ENCODE results near the gene CDH8. TPM values are rescaled to one million over a fixed set of nuclear protein-coding genes. Genes with fewer than 3 reads are reported as not detected.

Gene CDH8
- total RNA-seq, 1 donor, result not detected

GRCh38 chr16:61684541-61684940 lies 351.7 kb downstream of the CDH8 start:
- DNase-seq (ENCODE audit: low read depth), result no peak
- TF ChIP-seq, protein P1, sequence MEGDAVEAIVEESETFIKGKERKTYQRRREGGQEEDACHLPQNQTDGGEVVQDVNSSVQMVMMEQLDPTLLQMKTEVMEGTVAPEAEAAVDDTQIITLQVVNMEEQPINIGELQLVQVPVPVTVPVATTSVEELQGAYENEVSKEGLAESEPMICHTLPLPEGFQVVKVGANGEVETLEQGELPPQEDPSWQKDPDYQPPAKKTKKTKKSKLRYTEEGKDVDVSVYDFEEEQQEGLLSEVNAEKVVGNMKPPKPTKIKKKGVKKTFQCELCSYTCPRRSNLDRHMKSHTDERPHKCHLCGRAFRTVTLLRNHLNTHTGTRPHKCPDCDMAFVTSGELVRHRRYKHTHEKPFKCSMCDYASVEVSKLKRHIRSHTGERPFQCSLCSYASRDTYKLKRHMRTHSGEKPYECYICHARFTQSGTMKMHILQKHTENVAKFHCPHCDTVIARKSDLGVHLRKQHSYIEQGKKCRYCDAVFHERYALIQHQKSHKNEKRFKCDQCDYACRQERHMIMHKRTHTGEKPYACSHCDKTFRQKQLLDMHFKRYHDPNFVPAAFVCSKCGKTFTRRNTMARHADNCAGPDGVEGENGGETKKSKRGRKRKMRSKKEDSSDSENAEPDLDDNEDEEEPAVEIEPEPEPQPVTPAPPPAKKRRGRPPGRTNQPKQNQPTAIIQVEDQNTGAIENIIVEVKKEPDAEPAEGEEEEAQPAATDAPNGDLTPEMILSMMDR (IDR thresholded peaks at IDR 0.05; ENCODE audit: insufficient read depth, low read depth, low read length), result no peak
- H3K4me3 ChIP-seq (ENCODE audit: low read depth, low read length), result no peak overlapping the region

- H3K4me3 ChIP-seq (ENCODE audit: low read depth, low read length), result no peak overlapping the region
- no peak for DNase-seq (ENCODE audit: low read depth)
- TF ChIP-seq, protein P1 (IDR thresholded peaks at IDR 0.05; ENCODE audit: insufficient read depth, low read depth, low read length), result no peak
These were observed 354.6 kb downstream of the CDH8 start for GRCh38 chr16:61681673-61682072.

- H3K4me3 ChIP-seq (ENCODE audit: low read depth, low read length), result no peak overlapping the region
- TF ChIP-seq, protein P1 (IDR thresholded peaks at IDR 0.05; ENCODE audit: insufficient read depth, low read depth, low read length), result no peak
- DNase-seq (ENCODE audit: low read depth), result no peak
These were observed 355.1 kb downstream of the CDH8 start for GRCh38 chr16:61681124-61681523.

- H3K4me3 ChIP-seq (ENCODE audit: low read depth, low read length), result no peak overlapping the region
- TF ChIP-seq, protein P1 (IDR thresholded peaks at IDR 0.05; ENCODE audit: insufficient read depth, low read depth, low read length), result no peak
- no peak for DNase-seq (ENCODE audit: low read depth)
These were observed 358.1 kb downstream of the CDH8 start for GRCh38 chr16:61678182-61678581.

- TF ChIP-seq, protein P1 (IDR thresholded peaks at IDR 0.05; ENCODE audit: insufficient read depth, low read depth, low read length), result no peak
- DNase-seq (ENCODE audit: low read depth), result no peak
- no peak overlapping the region for H3K4me3 ChIP-seq (ENCODE audit: low read depth, low read length)
These were observed 358.5 kb downstream of the CDH8 start for GRCh38 chr16:61677776-61678175.

- H3K4me3 ChIP-seq (ENCODE audit: low read depth, low read length), result no peak overlapping the region
- TF ChIP-seq, protein P1 (IDR thresholded peaks at IDR 0.05; ENCODE audit: insufficient read depth, low read depth, low read length), result no peak
These were observed 359.5 kb downstream of the CDH8 start for GRCh38 chr16:61676740-61677139.

GRCh38 chr16:61671161-61671560 lies 365.1 kb downstream of the CDH8 start:
- DNase-seq (ENCODE audit: low read depth), result no peak
- no peak overlapping the region for H3K4me3 ChIP-seq (ENCODE audit: low read depth, low read length)
- TF ChIP-seq, protein P1 (IDR thresholded peaks at IDR 0.05; ENCODE audit: insufficient read depth, low read depth, low read length), result no peak

More at GRCh38 chr16:61676740-61677139, 359.5 kb downstream of the CDH8 start:
- DNase-seq (ENCODE audit: low read depth), result no peak

Measured in fibroblast of villous mesenchyme (primary cell).